HFFc6 (cell line): Measurements from ENCODE around the gene CAP2. TPM values are rescaled to one million over a fixed set of nuclear protein-coding genes. Genes with fewer than 3 reads are reported as not detected.
A peak's percentile ranks its signal among the peaks of the same experiment; 100 is the strongest.

ENCODE experiments used
- DNase-seq: peaks from one replicate; pipeline ENCODE4 v3.0.0-alpha.2; 2018
- H3K27ac Mint-ChIP-seq: 2 replicates; pipeline ENCODE4 v1.8.0; 2020; ENCODE audit warnings: mild to moderate bottlenecking, mixed read lengths
- H3K27me3 Mint-ChIP-seq: 2 replicates; pipeline ENCODE4 v1.8.0; 2021; ENCODE audit warnings: mild to moderate bottlenecking, moderate library complexity, mixed read lengths; ENCODE audit not compliant: insufficient read depth
- H3K36me3 Mint-ChIP-seq: 2 replicates; pipeline ENCODE4 v1.8.0; 2021; ENCODE audit warnings: low read depth, mixed read lengths
- H3K4me1 Mint-ChIP-seq: 2 replicates; pipeline ENCODE4 v1.8.0; 2020; ENCODE audit warnings: low read depth, mixed read lengths
- H3K4me3 Mint-ChIP-seq: 2 replicates; pipeline ENCODE4 v1.8.0; 2020; ENCODE audit warnings: mild to moderate bottlenecking, moderate library complexity, mixed read lengths
- H3K9me3 Mint-ChIP-seq: 2 replicates; pipeline ENCODE4 v1.8.0; 2020; ENCODE audit warnings: mild to moderate bottlenecking, mixed read lengths
- CTCF ChIP-seq: fragments of 200-600 bp; sonication (generic); IDR thresholded peaks from 2 replicates; pipeline ENCODE4 v1.5.0; 2021; ENCODE audit warnings: antibody characterized with exemption, mild to moderate bottlenecking
- total RNA-seq, 6 experiments: library from RNA; stranded (reverse); fragmentation: NEBNext Ultra II Directional; extraction: Animal tissue kit (Norgen Biotek cat#: 25700); gene quantifications; 2 replicates in 1 of 6; 3 replicates in 5 of 6; pipeline ENCODE4 v1.2.3, GENCODE V29; 2021

Gene CAP2
- total RNA-seq, 6 experiments from 2014 or later = 65.1 to 82.3 (median 67.9) TPM

- Mint-ChIP-seq H3K9me3 (no peaks in the 10 kb centered on the region), H3K27ac (no peak overlapping the region), H3K4me3 (no peak overlapping the region), H3K4me1 (peaks cover 45% of the 10 kb centered on the region), H3K36me3 (no peaks in the 10 kb centered on the region), H3K27me3 (no peaks in the 10 kb centered on the region; the same call in 1 of the 2 replicates)
- no peak for TF ChIP-seq CTCF
- DNase-seq = no peak
These were observed 39.8 kb upstream of the CAP2 start for GRCh38 chr6:17353440-17354175.

- peak overlapping the region; percentile 69 for H3K27ac Mint-ChIP-seq
- H3K4me3 Mint-ChIP-seq = peak overlapping the region; percentile 58
- no peaks in the 10 kb centered on the region; the same call in 1 of the 2 replicates for H3K36me3 Mint-ChIP-seq
- H3K4me1 Mint-ChIP-seq = peaks cover 36% of the 10 kb centered on the region
- DNase-seq = peak; percentile 63
- TF ChIP-seq CTCF = no peak
- no peaks in the 10 kb centered on the region for H3K9me3 Mint-ChIP-seq
- H3K27me3 Mint-ChIP-seq = no peaks in the 10 kb centered on the region; the same call in 1 of the 2 replicates
These were observed 38.5 kb upstream of the CAP2 start for GRCh38 chr6:17354700-17355403.

GRCh38 chr6:17355404-17355774, 38.0 kb upstream of the CAP2 start:
- TF ChIP-seq CTCF = no peak
- no peak for DNase-seq
- H3K9me3 Mint-ChIP-seq = no peaks in the 10 kb centered on the region
- no peak overlapping the region for H3K4me3 Mint-ChIP-seq
- no peaks in the 10 kb centered on the region; the same call in 1 of the 2 replicates for H3K27me3 Mint-ChIP-seq
- no peak overlapping the region for H3K27ac Mint-ChIP-seq
- peaks cover 37% of the 10 kb centered on the region for H3K4me1 Mint-ChIP-seq
- no peaks in the 10 kb centered on the region; the same call in 1 of the 2 replicates for H3K36me3 Mint-ChIP-seq

- H3K4me1 Mint-ChIP-seq = peaks cover 34% of the 10 kb centered on the region
- H3K27me3 Mint-ChIP-seq = no peaks in the 10 kb centered on the region; the same call in 1 of the 2 replicates
These were observed 34.9 kb upstream of the CAP2 start for GRCh38 chr6:17358515-17358914.

GRCh38 chr6:17360564-17360963, 32.8 kb upstream of the CAP2 start:
- H3K27ac Mint-ChIP-seq = no peak overlapping the region

More at GRCh38 chr6:17358515-17358914, 34.9 kb upstream of the CAP2 start:
- TF ChIP-seq CTCF = no peak
- H3K4me3 Mint-ChIP-seq = no peak overlapping the region
- no peak for DNase-seq
- no peaks in the 10 kb centered on the region; the same call in 1 of the 2 replicates for H3K36me3 Mint-ChIP-seq
- H3K9me3 Mint-ChIP-seq = no peaks in the 10 kb centered on the region
- H3K27ac Mint-ChIP-seq = no peak overlapping the region

More at GRCh38 chr6:17360564-17360963, 32.8 kb upstream of the CAP2 start:
- H3K4me1 Mint-ChIP-seq = peaks cover 17% of the 10 kb centered on the region
- no peaks in the 10 kb centered on the region for H3K27me3 Mint-ChIP-seq
- no peak for DNase-seq
- no peak overlapping the region for H3K4me3 Mint-ChIP-seq
- no peaks in the 10 kb centered on the region; the same call in 1 of the 2 replicates for H3K36me3 Mint-ChIP-seq
- H3K9me3 Mint-ChIP-seq = no peaks in the 10 kb centered on the region
- no peak for TF ChIP-seq CTCF
